Measurements from ENCODE around the gene VSIG10. TPM values are rescaled to one million over a fixed set of nuclear protein-coding genes. Genes with fewer than 3 reads are reported as not detected.
A peak's percentile ranks its signal among the peaks of the same experiment; 100 is the strongest.

Gene VSIG10
- total RNA-seq, 2 experiments from 2014 or later: 4.2 to 5.3 TPM

DNA sequence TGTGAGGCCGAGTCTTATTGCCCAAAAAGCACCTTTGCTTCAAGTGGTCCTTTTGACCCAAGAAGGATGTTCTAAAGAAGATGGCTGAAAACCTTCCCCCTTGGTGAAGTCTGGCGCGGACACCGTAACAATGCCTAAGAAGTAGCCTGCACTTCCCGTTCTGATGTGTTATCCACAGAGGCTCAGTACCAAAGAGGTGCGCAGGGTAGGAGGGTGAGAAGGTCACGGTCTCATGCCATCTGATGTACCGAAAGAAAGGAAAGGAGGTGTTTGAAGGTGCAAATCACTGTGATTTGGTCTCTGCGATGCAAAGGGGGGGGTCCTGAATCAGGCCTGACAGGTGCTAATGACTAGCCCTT lies 42.0 kb upstream of the VSIG10 start:
- CTCF ChIA-PET: no interaction called here
- Mint-ChIP-seq H3K27me3 (no peaks in the 10 kb centered on the region), H3K4me3 (no peak overlapping the region), H3K4me1 (ENCODE audit: low read depth) (peaks cover 12% of the 10 kb centered on the region), H3K36me3 (ENCODE audit: low read depth) (peaks cover 51% of the 10 kb centered on the region), H3K9me3 (no peaks in the 10 kb centered on the region), H3K27ac (peak overlapping the region; percentile 72)
- POLR2A ChIA-PET: no interaction called here
- DNase-seq (no peak), ATAC-seq (no peak)
- TF ChIP-seq, protein P1, sequence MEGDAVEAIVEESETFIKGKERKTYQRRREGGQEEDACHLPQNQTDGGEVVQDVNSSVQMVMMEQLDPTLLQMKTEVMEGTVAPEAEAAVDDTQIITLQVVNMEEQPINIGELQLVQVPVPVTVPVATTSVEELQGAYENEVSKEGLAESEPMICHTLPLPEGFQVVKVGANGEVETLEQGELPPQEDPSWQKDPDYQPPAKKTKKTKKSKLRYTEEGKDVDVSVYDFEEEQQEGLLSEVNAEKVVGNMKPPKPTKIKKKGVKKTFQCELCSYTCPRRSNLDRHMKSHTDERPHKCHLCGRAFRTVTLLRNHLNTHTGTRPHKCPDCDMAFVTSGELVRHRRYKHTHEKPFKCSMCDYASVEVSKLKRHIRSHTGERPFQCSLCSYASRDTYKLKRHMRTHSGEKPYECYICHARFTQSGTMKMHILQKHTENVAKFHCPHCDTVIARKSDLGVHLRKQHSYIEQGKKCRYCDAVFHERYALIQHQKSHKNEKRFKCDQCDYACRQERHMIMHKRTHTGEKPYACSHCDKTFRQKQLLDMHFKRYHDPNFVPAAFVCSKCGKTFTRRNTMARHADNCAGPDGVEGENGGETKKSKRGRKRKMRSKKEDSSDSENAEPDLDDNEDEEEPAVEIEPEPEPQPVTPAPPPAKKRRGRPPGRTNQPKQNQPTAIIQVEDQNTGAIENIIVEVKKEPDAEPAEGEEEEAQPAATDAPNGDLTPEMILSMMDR (IDR thresholded peaks at IDR 0.05): no peak
- intact Hi-C loops (cut with micrococcal nuclease): no loop called here

DNA sequence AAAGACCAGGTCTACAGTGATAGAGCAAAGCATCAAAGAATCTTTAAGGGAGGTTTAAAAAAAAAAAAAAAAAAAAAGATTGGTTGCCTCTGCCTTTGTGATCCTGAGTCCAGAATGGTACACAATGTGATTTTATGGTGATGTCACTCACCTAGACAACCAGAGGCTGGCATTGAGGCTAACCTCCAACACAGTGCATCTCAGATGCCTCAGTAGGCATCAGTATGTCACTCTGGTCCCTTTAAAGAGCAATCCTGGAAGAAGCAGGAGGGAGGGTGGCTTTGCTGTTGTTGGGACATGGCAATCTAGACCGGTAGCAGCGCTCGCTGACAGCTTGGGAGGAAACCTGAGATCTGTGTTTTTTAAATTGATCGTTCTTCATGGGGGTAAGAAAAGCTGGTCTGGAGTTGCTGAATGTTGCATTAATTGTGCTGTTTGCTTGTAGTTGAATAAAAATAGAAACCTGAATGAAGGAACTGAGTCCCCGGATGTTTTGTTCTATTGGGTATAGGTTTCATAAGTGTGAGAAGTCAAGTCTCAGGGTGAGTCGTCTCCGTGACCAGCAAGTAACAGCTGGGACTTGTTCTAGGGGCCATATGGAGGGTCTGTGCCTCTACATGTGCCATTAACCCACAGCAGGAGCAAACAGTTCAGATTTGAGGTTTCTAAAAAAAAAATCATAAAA lies 41.4 kb upstream of the VSIG10 start:
- H3K27ac Mint-ChIP-seq: peak overlapping the region; percentile 72
- ATAC-seq (no peak), DNase-seq (no peak)
- TF ChIP-seq, protein P1 (IDR thresholded peaks at IDR 0.05): no peak
- H3K36me3 Mint-ChIP-seq (ENCODE audit: low read depth): peaks cover 52% of the 10 kb centered on the region
- H3K27me3 Mint-ChIP-seq: no peaks in the 10 kb centered on the region
- H3K4me3 Mint-ChIP-seq: no peak overlapping the region
- peaks cover 12% of the 10 kb centered on the region for H3K4me1 Mint-ChIP-seq (ENCODE audit: low read depth)
- CTCF ChIA-PET: no interaction called here
- POLR2A ChIA-PET: interaction anchor here (0.6 kb wide), 1 partner anchor 101 kb away, joined by 3 read pairs; no protein-coding TSS in a partner anchor
- no peaks in the 10 kb centered on the region for H3K9me3 Mint-ChIP-seq
- intact Hi-C loops (cut with micrococcal nuclease): no loop called here

GRCh38 chr12:118144499-118144898 lies 40.7 kb upstream of the VSIG10 start:
- peaks cover 16% of the 10 kb centered on the region for H3K4me1 Mint-ChIP-seq (ENCODE audit: low read depth)
- peaks cover 59% of the 10 kb centered on the region for H3K36me3 Mint-ChIP-seq (ENCODE audit: low read depth)
- peak overlapping the region; percentile 72 for H3K27ac Mint-ChIP-seq
- no peaks in the 10 kb centered on the region for H3K9me3 Mint-ChIP-seq
- DNase-seq (no peak), ATAC-seq (no peak)
- H3K4me3 Mint-ChIP-seq: no peak overlapping the region
- ChIA-PET CTCF (no interaction called here), POLR2A (interaction anchor here (0.6 kb wide), 1 partner anchor 100 kb away, joined by 3 read pairs; no protein-coding TSS in a partner anchor)
- TF ChIP-seq, protein P1 (IDR thresholded peaks at IDR 0.05): no peak
- H3K27me3 Mint-ChIP-seq: no peaks in the 10 kb centered on the region
- intact Hi-C loops (cut with micrococcal nuclease): no loop called here

DNA sequence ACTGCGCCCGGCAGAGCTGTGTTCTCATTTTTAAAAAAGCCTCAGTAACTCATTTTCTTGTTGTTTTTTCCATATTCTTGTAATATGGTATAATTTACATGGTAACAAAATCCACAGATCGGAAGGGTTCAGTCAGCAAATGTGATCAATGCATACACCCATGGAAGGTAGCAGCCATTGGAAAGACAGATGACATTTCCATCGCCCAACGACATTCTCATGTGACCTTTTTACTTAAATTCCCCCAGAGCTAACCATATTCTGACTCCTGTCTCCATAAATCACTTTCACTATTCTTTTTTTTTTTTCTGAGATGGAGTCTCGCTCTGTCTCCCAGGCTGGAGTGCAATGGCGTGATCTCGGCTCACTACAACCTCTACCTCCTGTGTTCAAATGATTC lies 37.0 kb upstream of the VSIG10 start:
- no peak for ATAC-seq
- H3K27ac Mint-ChIP-seq: no peak overlapping the region
- CTCF ChIA-PET: interaction anchor here (1.2 to 2.4 kb wide), 5 partner anchors 13 to 291 kb away, joined by 3 to 13 read pairs (median 4); no protein-coding TSS in a partner anchor
- peaks cover 61% of the 10 kb centered on the region for H3K36me3 Mint-ChIP-seq (ENCODE audit: low read depth)
- TF ChIP-seq, protein P1 (IDR thresholded peaks at IDR 0.05): no peak
- POLR2A ChIA-PET: interaction anchor here (1.4 to 1.9 kb wide), 2 partner anchors 10 to 233 kb away, joined by 6 to 7 read pairs; no protein-coding TSS in a partner anchor
- H3K4me1 Mint-ChIP-seq (ENCODE audit: low read depth): peaks cover 34% of the 10 kb centered on the region
- intact Hi-C loops (cut with micrococcal nuclease): no loop called here
- H3K9me3 Mint-ChIP-seq: no peaks in the 10 kb centered on the region
- H3K27me3 Mint-ChIP-seq: no peaks in the 10 kb centered on the region
- no peak for DNase-seq
- no peak overlapping the region for H3K4me3 Mint-ChIP-seq

DNA sequence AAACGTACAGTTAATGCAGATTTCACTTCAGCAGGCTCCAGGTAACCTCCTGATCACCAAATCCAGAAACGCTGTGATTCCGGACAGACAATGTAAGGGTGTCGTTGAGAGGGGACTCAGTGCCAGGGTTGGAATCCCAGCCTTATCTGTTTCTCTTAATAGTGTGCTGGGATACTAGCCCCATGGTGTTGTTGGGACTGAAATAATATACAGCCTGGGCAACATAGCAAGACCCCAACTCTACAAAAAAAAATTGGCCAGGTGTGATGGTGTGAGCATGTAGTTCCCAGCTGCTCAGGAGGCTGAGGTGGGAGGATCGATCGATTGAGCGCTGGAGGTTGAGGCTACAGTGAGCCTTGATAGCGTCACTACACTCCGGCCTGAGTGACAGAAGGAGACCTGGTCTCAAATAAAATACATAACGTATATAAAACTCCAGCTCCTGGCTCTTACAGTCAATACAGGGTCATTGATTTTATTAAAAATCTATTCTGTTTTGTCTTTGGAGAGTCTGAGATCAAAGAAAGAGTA lies 33.4 kb upstream of the VSIG10 start:
- peak overlapping the region; percentile 83 for H3K27ac Mint-ChIP-seq
- ATAC-seq (no peak), DNase-seq (no peak)
- peaks cover 39% of the 10 kb centered on the region for H3K36me3 Mint-ChIP-seq (ENCODE audit: low read depth)
- peak overlapping the region; percentile 93 for H3K4me3 Mint-ChIP-seq
- POLR2A ChIA-PET: interaction anchor here (1.5 to 2.1 kb wide), 5 partner anchors 10 to 241 kb away, joined by 4 to 10 read pairs (median 6); no protein-coding TSS in a partner anchor
- H3K9me3 Mint-ChIP-seq: no peaks in the 10 kb centered on the region
- no peaks in the 10 kb centered on the region for H3K27me3 Mint-ChIP-seq
- intact Hi-C loops (cut with micrococcal nuclease): loop anchor here (10.0 kb wide), 1 partner anchor 238 kb away; the partner anchor contains the start of genes SUDS3 and TAOK3
- peaks cover 27% of the 10 kb centered on the region for H3K4me1 Mint-ChIP-seq (ENCODE audit: low read depth)
- CTCF ChIA-PET: interaction anchor here (1.1 to 3.2 kb wide), 5 partner anchors 16 to 239 kb away, joined by 3 to 17 read pairs (median 7); partner anchors contain the start of gene SUDS3
- TF ChIP-seq, protein P1 (IDR thresholded peaks at IDR 0.05): no peak

All from activated CD8-positive, alpha-beta T cell treated with anti-CD3 and anti-CD28 coated beads for 36 hours (primary cell).